HEK293 (cell line): Measurements from ENCODE around the gene SPECC1L.

Experiments used
- CTCF ChIA-PET: fragments of 350-600 bp; formaldehyde crosslinking; extraction: SDS; loops from one replicate; lab custom pipeline; 2021; ENCODE audit warnings: antibody characterized with exemption; lab: Yijun Ruan, JAX
- POLR2A ChIA-PET: fragments of 300-600 bp; formaldehyde crosslinking; extraction: SDS; loops from one replicate; lab custom pipeline; 2020; ENCODE audit warnings: antibody characterized with exemption, inconsistent platforms; lab: Yijun Ruan, JAX
- H3K27ac ChIP-seq: fragments of 200-500 bp; sonication (Bioruptor generic); 2 replicates; pipeline ENCODE4 v1.5.1; 2014; ENCODE audit warnings: low read depth, low read length, control low read depth, inconsistent platforms; ENCODE audit errors: extremely low read depth
- H3K36me3 ChIP-seq, 2 experiments: fragments of 200-500 bp in 1 of 2; sonication (Bioruptor generic) in 1 of 2; 1 replicate in 1 of 2; 2 replicates in 1 of 2; pipeline ENCODE4 v1.5.1; 2014 to 2017; ENCODE audit warnings: inconsistent platforms in 2 of 2, low read length in 2 of 2; ENCODE audit not compliant: control insufficient read depth in 2 of 2, insufficient read depth in 1 of 2
- H3K4me1 ChIP-seq: fragments of 200-500 bp; sonication (Bioruptor generic); 2 replicates; pipeline ENCODE4 v1.5.1; 2014; ENCODE audit warnings: mild to moderate bottlenecking, low read length, inconsistent platforms; ENCODE audit not compliant: control insufficient read depth, insufficient read depth
- H3K4me3 ChIP-seq: 2 replicates; pipeline ENCODE4 v1.5.1; 2011; ENCODE audit warnings: low read depth, mild to moderate bottlenecking, control low read depth, low read length, moderate library complexity
- H3K9me3 ChIP-seq: fragments of 200-500 bp; sonication (Bioruptor generic); 2 replicates; pipeline ENCODE4 v1.5.1; 2014; ENCODE audit warnings: low read depth, low read length, inconsistent platforms; ENCODE audit not compliant: control insufficient read depth, insufficient read depth
- HOXD13 ChIP-seq: sonication (generic); formaldehyde crosslinking; IDR thresholded peaks from 2 replicates; pipeline ENCODE4 v1.8.0; 2022; ENCODE audit warnings: missing genetic modification reagents, borderline replicate concordance
- IKZF3 ChIP-seq: fragments of 450-650 bp; IDR thresholded peaks from 2 replicates; pipeline ENCODE4 v1.5.0; 2018; ENCODE audit warnings: missing biosample characterization, mild to moderate bottlenecking, missing genetic modification characterization, moderate library complexity
- PRDM6 ChIP-seq: fragments of 450-650 bp; formaldehyde crosslinking; IDR thresholded peaks from 2 replicates; pipeline ENCODE4 v1.5.1; 2017; ENCODE audit warnings: missing biosample characterization, missing genetic modification characterization
- SALL2 ChIP-seq: fragments of 450-650 bp; formaldehyde crosslinking; IDR thresholded peaks from 2 replicates; pipeline ENCODE4 v1.5.0; 2017; ENCODE audit warnings: missing biosample characterization, mild to moderate bottlenecking, missing genetic modification characterization, borderline replicate concordance
- SP7 ChIP-seq: fragments of 450-650 bp; formaldehyde crosslinking; IDR thresholded peaks from 2 replicates; pipeline ENCODE4 v1.5.1; 2016; ENCODE audit warnings: missing biosample characterization, missing genetic modification characterization
- YY2 ChIP-seq: fragments of 450-650 bp; formaldehyde crosslinking; IDR thresholded peaks from 2 replicates; pipeline ENCODE4 v1.5.1; 2016; ENCODE audit warnings: missing biosample characterization, missing genetic modification characterization
- ZBTB8A ChIP-seq: fragments of 450-650 bp; formaldehyde crosslinking; IDR thresholded peaks from 2 replicates; pipeline ENCODE4 v1.5.1; 2016; ENCODE audit warnings: missing biosample characterization, missing genetic modification characterization
- ZNF146 ChIP-seq: fragments of 450-650 bp; formaldehyde crosslinking; IDR thresholded peaks from 2 replicates; pipeline ENCODE4 v1.5.1; 2016; ENCODE audit warnings: missing biosample characterization, missing genetic modification characterization
- ZNF221 ChIP-seq: fragments of 450-650 bp; formaldehyde crosslinking; IDR thresholded peaks from 2 replicates; pipeline ENCODE4 v1.5.1; 2017; ENCODE audit warnings: missing biosample characterization, missing genetic modification characterization, borderline replicate concordance
- ZNF311 ChIP-seq: fragments of 450-650 bp; formaldehyde crosslinking; IDR thresholded peaks from 2 replicates; pipeline ENCODE4 v1.5.1; 2017; ENCODE audit warnings: missing biosample characterization, missing genetic modification characterization, borderline replicate concordance
- ZNF391 ChIP-seq: fragments of 450-650 bp; formaldehyde crosslinking; IDR thresholded peaks from 2 replicates; pipeline ENCODE4 v1.5.1; 2016; ENCODE audit warnings: low read depth, missing biosample characterization, missing genetic modification characterization, borderline replicate concordance
- ZNF529 ChIP-seq: fragments of 450-650 bp; formaldehyde crosslinking; IDR thresholded peaks from 2 replicates; pipeline ENCODE4 v1.5.1; 2017; ENCODE audit warnings: missing genetic modification characterization, missing biosample characterization; ENCODE audit not compliant: insufficient replicate concordance
- ZNF600 ChIP-seq: fragments of 450-650 bp; formaldehyde crosslinking; IDR thresholded peaks from 2 replicates; pipeline ENCODE4 v1.5.1; 2016; ENCODE audit warnings: missing biosample characterization, missing genetic modification characterization
- ZNF624 ChIP-seq: fragments of 450-650 bp; formaldehyde crosslinking; IDR thresholded peaks from 2 replicates; pipeline ENCODE4 v1.5.1; 2017; ENCODE audit warnings: missing biosample characterization, missing genetic modification characterization
- ZNF785 ChIP-seq: fragments of 450-650 bp; formaldehyde crosslinking; IDR thresholded peaks from 2 replicates; pipeline ENCODE4 v1.5.1; 2016; ENCODE audit warnings: missing biosample characterization, missing genetic modification characterization
- ZNF843 ChIP-seq: fragments of 450-650 bp; formaldehyde crosslinking; IDR thresholded peaks from 2 replicates; pipeline ENCODE4 v1.5.1; 2016; ENCODE audit warnings: missing biosample characterization, missing genetic modification characterization
- TF ChIP-seq, protein P1 (sequence below): fragments of 450-650 bp; IDR thresholded peaks from 2 replicates; pipeline ENCODE4 v1.5.1; 2018; ENCODE audit warnings: missing biosample characterization, mild to moderate bottlenecking, missing genetic modification characterization
- TF ChIP-seq, protein P2 (sequence below): fragments of 450-650 bp; formaldehyde crosslinking; IDR thresholded peaks from 2 replicates; pipeline ENCODE4 v1.5.1; 2016; ENCODE audit warnings: missing biosample characterization, missing genetic modification characterization

The SPECC1L gene

DNA sequence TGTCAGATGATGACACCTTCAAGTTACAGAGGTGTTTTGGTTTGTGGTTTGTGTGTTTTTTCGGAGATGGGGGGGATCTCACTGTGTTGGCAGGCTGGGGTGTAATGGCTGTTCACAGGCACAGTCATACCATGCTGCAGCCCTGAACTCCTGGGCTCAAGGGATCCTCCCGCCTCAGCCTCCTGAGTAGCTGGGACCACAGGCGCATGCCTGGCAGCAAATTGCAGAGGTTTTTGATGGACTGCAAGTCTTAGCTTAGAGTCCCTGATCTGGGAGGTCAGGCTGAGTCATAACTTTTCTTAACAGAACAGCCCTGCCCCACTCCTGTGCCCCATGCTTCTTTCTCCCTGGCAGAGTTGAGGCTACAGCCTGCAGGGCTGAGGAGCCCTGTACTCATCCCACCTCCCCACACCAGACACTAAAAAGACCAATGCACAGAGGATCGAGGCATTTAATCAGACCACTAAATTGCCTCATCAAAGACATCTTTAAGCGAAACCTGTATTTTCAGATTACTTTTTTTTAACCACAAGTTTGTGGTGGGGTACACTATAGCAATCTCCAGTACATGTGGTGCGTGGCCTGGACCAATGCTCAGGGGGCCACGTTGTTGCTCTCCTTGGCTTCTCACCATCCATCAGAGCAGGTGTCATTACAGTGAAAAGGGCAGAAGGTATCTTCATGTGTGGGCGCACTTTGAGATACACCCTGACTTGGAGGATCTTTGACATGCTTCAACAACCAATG is 139.7 kb downstream of the SPECC1L start:
- no peak overlapping the region for H3K4me3 ChIP-seq
- H3K27ac ChIP-seq: 0 out of 2 replicates have a peak overlapping the region, but pooled peaks have one; percentile 9
- no peaks in the 10 kb centered on the region for H3K4me1 ChIP-seq
- TF ChIP-seq ZNF311 (tag by site-specific recombination): no peak
- TF ChIP-seq, protein P1, sequence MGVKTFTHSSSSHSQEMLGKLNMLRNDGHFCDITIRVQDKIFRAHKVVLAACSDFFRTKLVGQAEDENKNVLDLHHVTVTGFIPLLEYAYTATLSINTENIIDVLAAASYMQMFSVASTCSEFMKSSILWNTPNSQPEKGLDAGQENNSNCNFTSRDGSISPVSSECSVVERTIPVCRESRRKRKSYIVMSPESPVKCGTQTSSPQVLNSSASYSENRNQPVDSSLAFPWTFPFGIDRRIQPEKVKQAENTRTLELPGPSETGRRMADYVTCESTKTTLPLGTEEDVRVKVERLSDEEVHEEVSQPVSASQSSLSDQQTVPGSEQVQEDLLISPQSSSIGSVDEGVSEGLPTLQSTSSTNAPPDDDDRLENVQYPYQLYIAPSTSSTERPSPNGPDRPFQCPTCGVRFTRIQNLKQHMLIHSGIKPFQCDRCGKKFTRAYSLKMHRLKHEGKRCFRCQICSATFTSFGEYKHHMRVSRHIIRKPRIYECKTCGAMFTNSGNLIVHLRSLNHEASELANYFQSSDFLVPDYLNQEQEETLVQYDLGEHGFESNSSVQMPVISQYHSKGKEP (tag by site-specific recombination): peak; percentile 45; the same call in 1 of the 2 replicates
- TF ChIP-seq IKZF3 (tag by site-specific recombination): no peak
- TF ChIP-seq ZNF391 (tag by site-specific recombination): no peak
- no peak for TF ChIP-seq ZNF529 (tag by site-specific recombination)
- TF ChIP-seq SP7 (tag by site-specific recombination): no peak
- ChIA-PET POLR2A (no interaction called here), CTCF (interaction anchor here (1.4 to 1.5 kb wide), 2 partner anchors 11 to 112 kb away, joined by 3 to 9 read pairs; no protein-coding TSS in a partner anchor)
- no peaks in the 10 kb centered on the region for H3K9me3 ChIP-seq
- H3K36me3 ChIP-seq: peaks cover 0 to 79% of the 10 kb centered on the region in 2 experiments; a peak in 2 of 3 replicates

DNA sequence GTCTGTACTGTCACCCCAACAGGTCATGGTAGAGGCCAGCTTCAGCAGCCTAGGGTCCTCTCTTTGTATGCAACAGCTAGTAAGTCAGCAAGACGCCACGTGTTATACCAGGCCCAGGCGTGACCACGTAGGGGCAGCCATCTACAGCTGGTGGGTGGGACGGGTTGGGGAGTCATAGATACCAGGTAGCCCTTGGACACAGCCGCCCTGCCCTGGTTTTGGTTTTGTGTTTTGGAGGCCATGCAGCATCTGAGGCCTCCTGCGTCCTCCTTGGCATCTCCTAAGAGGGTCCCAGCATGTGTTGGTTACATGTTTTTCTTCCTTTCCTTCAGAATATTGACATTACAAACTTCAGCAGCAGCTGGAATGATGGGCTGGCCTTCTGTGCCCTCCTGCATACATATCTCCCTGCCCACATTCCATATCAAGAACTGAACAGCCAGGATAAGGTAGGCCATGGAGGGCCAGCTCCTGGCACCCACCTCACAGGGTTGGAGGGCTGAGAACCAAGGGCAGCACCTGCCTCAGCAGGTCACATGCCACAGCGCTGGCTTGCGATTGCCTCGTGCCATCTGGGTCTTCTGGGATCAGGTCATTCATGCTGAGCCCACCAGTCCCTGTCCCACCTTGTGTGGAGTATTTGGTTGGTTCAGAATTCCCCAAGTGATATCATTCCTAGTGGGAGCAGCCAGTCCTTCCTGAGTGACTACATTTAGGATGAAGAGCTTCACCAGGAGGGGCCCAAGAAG is 140.8 kb downstream of the SPECC1L start:
- POLR2A ChIA-PET: interaction anchor here (0.6 kb wide), 1 partner anchor 180 kb away, joined by 5 read pairs; no protein-coding TSS in a partner anchor
- no peak overlapping the region for H3K27ac ChIP-seq
- CTCF ChIA-PET: interaction anchor here (0.5 to 1.4 kb wide), 6 partner anchors 10 to 394 kb away, joined by 3 to 4 read pairs (median 3); no protein-coding TSS in a partner anchor

More for the DNA sequence above, 140.8 kb downstream of the SPECC1L start:
- Histone ChIP-seq H3K4me1 (no peaks in the 10 kb centered on the region), H3K9me3 (no peaks in the 10 kb centered on the region), H3K36me3 (peaks cover 0 to 82% of the 10 kb centered on the region in 2 experiments; a peak in 2 of 3 replicates), H3K4me3 (no peak overlapping the region)
- TF ChIP-seq ZNF600 (tag by site-specific recombination) (no peak), ZNF146 (tag by site-specific recombination) (no peak), YY2 (tag by site-specific recombination) (no peak), SALL2 (tag by site-specific recombination) (no peak), ZBTB8A (tag by site-specific recombination) (no peak), ZNF785 (tag by site-specific recombination) (no peak), ZNF624 (tag by site-specific recombination) (no peak), ZNF843 (tag by site-specific recombination) (no peak), PRDM6 (tag by site-specific recombination) (no peak), HOXD13 (CRISPR knock-in tag) (no peak), ZNF221 (tag by site-specific recombination) (no peak)
- TF ChIP-seq, protein P2, sequence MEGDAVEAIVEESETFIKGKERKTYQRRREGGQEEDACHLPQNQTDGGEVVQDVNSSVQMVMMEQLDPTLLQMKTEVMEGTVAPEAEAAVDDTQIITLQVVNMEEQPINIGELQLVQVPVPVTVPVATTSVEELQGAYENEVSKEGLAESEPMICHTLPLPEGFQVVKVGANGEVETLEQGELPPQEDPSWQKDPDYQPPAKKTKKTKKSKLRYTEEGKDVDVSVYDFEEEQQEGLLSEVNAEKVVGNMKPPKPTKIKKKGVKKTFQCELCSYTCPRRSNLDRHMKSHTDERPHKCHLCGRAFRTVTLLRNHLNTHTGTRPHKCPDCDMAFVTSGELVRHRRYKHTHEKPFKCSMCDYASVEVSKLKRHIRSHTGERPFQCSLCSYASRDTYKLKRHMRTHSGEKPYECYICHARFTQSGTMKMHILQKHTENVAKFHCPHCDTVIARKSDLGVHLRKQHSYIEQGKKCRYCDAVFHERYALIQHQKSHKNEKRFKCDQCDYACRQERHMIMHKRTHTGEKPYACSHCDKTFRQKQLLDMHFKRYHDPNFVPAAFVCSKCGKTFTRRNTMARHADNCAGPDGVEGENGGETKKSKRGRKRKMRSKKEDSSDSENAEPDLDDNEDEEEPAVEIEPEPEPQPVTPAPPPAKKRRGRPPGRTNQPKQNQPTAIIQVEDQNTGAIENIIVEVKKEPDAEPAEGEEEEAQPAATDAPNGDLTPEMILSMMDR: no peak
